GM19324 (cell line): ENCODE data around the gene CNPY1.

Experiments used
- ATAC-seq: cut with Tn5 transposase; IDR thresholded peaks from one replicate; pipeline ENCODE4 v1.9.1; 2021; ENCODE audit warnings: mild to moderate bottlenecking, moderate library complexity; ENCODE audit not compliant: unreplicated experiment, low FRiP score

The CNPY1 gene

GRCh38 chr7:155458878-155459699 is 87.3 kb downstream of the CNPY1 start:
- ATAC-seq: no peak

- ATAC-seq: no peak
Observed at GRCh38 chr7:155458111-155458877, 88.1 kb downstream of the CNPY1 start, which contains the start of gene EN2. EN2 (plus strand) TSS chr7:155458129; CDS start chr7:155458378, 249 bp downstream.

GRCh38 chr7:155457544-155458110 is 88.7 kb downstream of the CNPY1 start:
- ATAC-seq: no peak

GRCh38 chr7:155456738-155457543 is 89.4 kb downstream of the CNPY1 start:
- no peak for ATAC-seq

- no peak for ATAC-seq
Observed at GRCh38 chr7:155455776-155456737, 90.3 kb downstream of the CNPY1 start.

GRCh38 chr7:155455132-155455693 is 91.1 kb downstream of the CNPY1 start:
- no peak for ATAC-seq

- no peak for ATAC-seq
Observed at GRCh38 chr7:155454183-155455112, 91.9 kb downstream of the CNPY1 start.

- ATAC-seq: no peak
Observed at GRCh38 chr7:155453296-155454182, 92.8 kb downstream of the CNPY1 start.

- ATAC-seq: no peak
Observed at GRCh38 chr7:155452505-155453295, 93.7 kb downstream of the CNPY1 start.

GRCh38 chr7:155451840-155452239 is 94.5 kb downstream of the CNPY1 start:
- no peak for ATAC-seq
